HG03095 (cell line): ENCODE data around the gene FILIP1.

Source experiments
- ATAC-seq: cut with Tn5 transposase; IDR thresholded peaks from one replicate; pipeline ENCODE4 v1.9.1; 2021; ENCODE audit warnings: moderate library complexity; ENCODE audit not compliant: unreplicated experiment

Gene FILIP1

GRCh38 chr6:75278474-75279077, 215.0 kb downstream of the FILIP1 start:
- ATAC-seq = no peak

DNA sequence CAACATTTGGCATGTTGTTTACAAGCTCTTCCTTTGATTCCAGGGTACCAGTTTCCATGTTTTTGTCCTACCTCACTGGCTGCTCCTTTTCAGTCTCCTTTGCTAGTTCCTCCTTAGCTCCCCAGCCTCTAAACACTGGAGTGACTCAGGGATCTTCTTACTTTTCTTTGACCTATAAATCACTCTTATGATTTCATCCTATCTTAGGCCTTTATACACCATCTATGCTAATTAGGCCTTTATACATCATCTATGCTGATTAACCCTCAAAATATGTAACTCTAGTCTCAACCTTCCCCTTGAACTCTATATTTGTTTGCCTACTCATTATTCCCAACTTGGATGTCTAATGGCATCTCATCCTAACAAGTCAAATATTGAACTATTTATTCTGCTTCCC, 218.5 kb downstream of the FILIP1 start:
- ATAC-seq = no peak

DNA sequence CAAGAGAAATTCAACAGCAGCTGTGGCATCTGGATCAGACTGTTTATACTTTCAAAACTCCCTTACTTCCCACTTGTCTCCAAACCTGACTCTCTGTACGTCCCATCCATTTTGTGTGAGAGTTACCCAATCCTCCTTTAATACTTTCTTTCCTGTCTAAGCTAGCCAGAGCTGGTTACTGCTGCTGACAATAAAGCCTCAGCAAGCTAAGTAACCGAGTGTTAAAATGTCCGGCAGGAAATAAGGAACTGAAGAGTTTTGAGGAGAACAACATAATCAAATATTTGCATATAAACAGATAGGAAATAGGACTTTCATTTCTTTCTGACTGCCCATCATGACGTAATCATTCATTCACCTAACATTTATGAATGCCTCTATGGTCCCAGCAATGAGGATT, 220.6 kb downstream of the FILIP1 start:
- no peak for ATAC-seq

DNA sequence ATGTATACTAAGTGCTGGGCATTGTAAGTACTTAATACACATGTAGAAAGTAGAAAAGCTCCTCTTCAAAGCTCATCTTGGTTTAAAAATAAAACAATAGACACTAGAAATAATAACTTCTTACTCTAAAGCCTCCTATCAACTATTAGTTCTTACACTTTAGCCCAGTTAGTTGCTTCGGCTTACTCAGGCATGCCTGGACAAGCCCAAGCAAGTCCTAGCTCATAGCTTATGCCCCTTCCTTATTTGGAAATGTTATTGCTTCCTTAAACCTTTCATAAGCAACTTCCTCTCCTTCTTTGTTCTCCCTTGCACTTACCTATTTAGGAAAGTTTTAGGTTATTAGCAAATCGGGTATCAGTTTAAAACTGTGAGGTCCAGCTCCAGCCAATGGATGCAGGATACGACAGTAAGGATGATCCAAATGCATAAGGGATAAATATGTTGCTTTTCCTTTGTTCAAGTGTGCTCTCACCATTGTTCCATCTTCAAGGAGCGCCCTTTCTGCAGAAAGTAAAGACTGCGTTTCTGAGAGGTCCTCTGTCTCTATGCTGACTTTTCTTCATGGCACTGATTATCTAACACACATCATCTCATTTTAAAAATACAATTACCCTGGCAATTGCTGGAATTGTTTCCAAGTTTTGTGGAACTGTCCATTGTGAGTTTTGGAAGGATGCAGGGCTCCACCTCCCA, 221.3 kb downstream of the FILIP1 start:
- no peak for ATAC-seq

DNA sequence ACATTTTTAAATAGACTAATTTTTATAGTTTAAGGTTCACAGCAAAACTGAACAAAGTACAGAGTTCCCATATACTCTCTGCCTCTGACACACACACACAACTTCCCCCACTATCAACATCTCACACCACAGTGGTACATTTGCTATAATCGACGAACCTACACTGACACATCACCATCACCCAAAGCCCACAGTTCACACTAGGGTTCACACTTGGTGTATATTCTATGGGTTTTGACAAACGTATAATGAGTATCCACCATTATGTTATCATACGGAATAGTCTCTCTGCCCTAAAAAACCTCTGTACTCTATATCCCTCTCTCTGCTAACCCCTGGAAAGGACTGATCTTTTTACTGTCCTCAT, 224.6 kb downstream of the FILIP1 start:
- ATAC-seq = no peak

DNA sequence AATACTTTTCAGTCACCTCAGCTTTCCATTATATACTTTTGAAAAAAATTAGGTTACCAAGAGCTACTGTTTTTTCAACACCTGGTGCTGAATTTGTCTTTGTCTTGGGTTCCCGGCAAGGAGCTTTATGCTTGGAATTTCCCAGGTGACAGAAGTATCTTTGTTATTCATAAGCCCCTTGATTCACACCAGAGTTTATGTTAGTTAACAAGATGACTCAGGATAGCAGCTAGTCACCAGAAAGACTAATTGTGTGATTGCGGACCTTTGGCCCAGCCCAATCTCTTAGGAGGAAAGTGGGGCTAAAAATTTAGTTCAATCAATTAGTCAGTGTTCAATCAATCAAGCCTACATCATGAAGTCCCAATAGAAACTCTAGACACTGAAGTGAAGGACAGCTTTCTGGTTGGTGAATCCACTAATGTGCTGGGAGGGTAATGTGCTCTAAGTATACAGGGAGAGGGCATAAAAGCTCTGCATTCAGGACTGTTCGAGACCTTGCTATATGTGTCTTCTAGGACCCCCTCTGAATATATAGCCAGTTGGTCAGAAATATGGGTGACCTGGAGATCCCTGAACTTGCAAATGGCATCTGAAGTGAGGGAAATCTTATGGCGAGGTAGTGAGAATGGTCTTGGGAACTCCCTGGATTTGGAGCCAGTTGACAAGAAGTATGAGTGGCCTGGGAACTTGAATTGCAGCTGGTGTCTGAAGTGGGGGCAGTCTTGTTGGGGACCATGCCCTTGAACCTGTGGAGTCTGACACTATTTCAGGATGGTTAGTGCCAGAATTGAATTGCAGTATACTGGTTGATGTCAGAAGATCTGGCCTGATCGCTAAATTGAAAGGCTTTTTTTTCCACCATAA, 225.2 kb downstream of the FILIP1 start:
- ATAC-seq = no peak

DNA sequence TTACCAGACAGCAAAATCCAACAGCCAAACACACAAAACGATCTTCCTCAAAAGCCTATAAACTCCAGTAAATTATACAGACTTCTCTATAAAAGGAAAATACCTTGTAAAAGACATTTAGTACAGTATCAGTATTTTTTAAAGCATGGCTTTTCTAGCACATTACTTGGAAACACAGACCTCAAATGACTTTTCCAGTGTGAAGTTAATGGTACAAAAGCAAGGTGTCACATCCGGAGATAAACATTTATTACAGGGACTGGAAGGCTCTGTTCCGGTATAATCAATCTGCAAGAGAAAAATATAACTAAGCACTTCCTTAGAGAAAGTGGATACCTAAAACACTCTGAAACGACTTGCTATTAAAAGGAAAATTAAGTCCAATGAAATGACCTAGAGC, 226.1 kb downstream of the FILIP1 start:
- ATAC-seq = no peak

DNA sequence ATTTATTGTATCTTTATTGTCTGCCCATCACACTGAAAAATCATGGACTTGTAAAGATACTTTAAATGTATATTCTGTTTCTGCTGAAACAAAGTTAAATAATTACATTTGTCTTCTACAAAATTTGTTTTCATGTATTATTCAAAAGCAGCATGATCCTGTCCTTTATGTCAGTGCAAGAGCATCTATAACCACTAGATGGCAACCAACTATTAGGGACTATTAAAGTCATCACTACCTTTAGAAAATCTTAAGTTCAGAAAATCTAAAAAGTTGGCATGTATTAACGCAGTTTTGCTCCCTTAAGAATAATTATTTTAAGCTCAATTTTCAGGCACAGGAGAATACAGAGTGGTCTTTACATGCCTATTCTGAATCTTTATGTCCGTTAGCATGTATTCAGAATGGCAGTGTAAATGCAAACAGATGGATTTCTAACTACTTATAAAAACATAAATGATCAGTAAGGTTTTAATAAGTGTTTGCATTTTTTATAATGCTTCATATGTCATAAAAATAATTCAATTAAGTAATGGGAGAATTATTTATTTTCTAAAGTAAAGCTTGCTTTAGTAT, 226.8 kb downstream of the FILIP1 start:
- ATAC-seq = peak; percentile 64

DNA sequence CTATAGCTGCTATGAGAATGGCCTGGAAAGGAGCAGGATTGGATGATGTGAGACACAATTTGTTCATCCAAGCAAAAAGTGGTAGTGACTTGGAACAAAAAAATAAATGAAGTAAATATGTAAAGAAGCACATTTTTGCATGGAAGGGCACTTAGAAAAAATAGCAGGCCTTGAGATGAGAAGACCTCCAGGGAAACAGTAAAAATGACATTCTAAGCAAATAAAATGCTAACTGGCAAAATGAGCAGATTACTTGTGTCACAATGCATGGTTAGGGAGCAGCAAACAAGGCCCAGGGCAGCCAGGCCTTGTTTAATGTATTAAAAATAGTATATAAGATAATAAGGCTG, 230.2 kb downstream of the FILIP1 start:
- no peak for ATAC-seq

DNA sequence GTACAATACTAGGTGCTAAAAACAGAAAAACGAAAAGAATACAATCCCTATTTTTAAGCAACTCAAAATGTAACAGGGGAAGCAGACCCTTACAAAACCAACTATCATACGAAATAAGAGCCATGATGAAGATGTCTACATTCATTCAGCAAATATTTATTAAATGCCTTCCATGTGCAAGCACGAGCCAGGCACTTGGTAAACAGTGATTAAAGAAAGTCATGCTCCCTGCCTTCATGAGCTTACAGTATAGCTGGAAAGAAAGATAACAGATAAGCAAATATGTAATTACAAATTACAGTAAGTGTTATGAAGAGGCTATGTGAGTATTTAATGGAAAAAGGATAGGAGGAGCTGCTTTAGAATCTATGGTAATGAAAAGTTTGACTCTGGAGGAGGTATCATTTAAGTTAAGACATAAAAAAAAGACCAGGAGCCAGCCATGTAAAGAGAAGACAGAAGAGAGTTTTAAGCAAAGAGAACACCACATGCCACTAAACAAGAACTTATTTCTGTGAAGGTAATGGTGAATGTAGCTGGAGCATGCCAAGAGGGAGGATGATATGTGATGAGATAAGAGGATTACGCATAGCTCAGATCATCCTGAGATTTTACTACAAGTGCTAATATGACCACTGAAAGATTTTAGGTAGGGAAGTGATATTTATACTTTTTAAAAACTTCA, 230.7 kb downstream of the FILIP1 start:
- ATAC-seq = no peak

DNA sequence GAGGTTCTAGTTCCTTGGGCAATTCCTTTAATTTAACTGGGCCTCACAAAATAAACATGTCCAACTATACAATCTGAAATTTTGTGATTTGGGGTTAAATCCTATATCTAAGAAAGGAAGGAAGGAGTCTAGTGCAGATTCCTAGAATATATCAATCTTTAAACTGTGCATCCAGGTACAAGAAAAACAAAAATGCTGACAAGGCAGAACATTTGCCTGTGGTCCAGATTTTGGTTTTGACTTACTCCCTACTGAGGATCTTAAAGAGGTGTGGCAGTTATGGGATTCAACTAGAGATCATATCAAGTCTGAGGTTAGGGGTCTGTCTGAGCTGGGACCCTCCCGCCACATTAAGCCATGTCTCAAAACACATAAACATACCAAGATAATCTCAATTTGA, 232.3 kb downstream of the FILIP1 start:
- ATAC-seq = no peak

- ATAC-seq = no peak
Measured at GRCh38 chr6:75257343-75258087, 236.1 kb downstream of the FILIP1 start.

DNA sequence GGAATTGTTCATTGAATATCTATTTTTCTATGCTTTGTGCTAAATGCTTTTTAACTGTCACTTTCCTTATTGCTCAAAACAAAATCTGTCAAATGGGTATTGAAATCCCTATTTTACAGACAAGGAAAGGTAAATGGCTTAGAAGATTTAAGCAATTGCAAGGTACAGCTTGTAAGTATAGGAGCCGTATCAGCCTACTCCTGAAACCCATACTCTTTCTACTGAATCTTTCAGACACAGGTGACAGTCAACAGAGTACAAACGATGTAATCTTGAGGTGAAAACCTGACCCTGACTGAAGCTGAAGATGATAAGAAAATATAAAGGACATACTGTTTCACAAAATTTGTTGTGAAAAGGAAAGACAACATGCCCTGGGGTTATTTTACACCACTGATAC, 243.0 kb downstream of the FILIP1 start:
- no peak for ATAC-seq

- no peak for ATAC-seq
Measured at GRCh38 chr6:75249837-75250236, 243.8 kb downstream of the FILIP1 start.

DNA sequence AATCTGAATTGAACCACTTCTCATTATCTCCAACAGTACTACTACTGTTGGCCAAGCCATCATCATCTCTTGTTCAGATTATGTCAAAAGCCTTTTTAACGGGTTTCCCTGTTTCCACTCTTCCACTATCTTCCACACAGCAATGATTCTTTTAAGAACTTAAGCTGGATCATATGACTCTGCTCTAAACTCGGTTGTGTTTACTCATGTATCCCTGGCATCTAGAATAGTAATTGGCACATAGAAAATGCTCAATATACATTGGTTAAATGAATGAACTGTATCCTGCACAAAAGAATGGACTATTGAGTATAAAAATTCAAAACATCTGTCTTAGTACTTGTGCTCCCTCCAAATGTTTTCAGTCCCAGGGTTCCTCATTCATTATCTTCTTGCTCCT, 247.2 kb downstream of the FILIP1 start:
- ATAC-seq = no peak

- ATAC-seq = peak; percentile 10
Measured at GRCh38 chr6:75244063-75244584, 249.5 kb downstream of the FILIP1 start.

- peak; percentile 97 for ATAC-seq
Measured at GRCh38 chr6:75243333-75244062, 250.1 kb downstream of the FILIP1 start, which contains the start of gene COX7A2. Gene COX7A2, minus strand, starts transcription at chr6:75243801. Its CDS starts 67 bp downstream, at chr6:75243734.
